Measurements from ENCODE around the gene WLS. TPM values are rescaled to one million over a fixed set of nuclear protein-coding genes. Genes with fewer than 3 reads are reported as not detected.

WLS gene
- total RNA-seq, 5 donors from 2014 or later (not counting 1 experiment from before 2014, with no cell fraction given) = 0.53 to 1.9 (median 1.0) TPM; not detected in 2

DNA sequence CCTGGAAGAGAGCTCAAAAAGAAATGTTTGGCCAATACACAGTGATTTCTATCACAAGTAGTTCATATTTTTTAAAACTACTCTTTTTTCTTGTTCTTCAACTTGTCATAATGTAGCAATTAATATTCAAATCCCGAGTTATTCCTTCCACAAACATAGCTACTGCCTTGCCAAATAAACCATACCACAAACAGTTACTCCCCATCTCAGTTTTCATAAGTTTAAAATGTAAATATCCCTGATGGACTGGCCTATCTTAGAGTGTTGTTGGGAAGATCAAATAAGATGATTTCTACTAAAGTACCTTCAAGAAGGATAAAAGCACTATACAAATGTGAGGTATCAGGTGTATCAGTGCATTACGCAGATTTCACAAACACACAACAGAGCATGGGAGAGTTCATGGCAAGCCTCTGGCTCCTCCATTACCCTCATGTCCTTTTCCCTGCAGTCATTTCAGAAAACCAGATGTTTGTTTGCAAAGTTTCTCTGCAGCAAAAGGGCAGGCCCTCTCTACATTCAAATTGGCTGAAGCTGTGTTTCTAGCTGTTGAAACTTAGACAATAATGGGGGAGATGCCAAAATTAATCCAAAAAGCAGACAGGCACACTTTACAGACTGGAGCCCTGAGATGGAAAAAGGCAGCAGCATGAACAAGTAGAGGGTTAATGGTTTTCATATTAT is 16.1 kb downstream of the WLS start:
- CTCF ChIA-PET = no interaction called here
- H3K27ac Mint-ChIP-seq = no peak overlapping the region
- no peak overlapping the region for H3K4me3 Mint-ChIP-seq
- H3K9me3 ChIP-seq = no peaks in the 10 kb centered on the region
- DNase-seq (no peak), ATAC-seq (replicated peaks in 1 of 4) (no peak)
- H3K36me3 Mint-ChIP-seq = no peaks in the 10 kb centered on the region
- no peaks in the 10 kb centered on the region for H3K9me3 Mint-ChIP-seq
- H3K36me3 ChIP-seq (ENCODE audit: control insufficient read depth in 2 of 2, extremely low read depth in 1 of 2, insufficient read depth in 1 of 2, low read length in 1 of 2) = no peaks in the 10 kb centered on the region
- peaks cover 0 to 3% of the 10 kb centered on the region in 2 donors for H3K27me3 Mint-ChIP-seq
- no peaks in the 10 kb centered on the region for H3K4me1 ChIP-seq (ENCODE audit: control insufficient read depth in 1 of 2, extremely low read depth in 1 of 2, insufficient read depth in 2 of 2, low read length in 2 of 2)
- POLR2A ChIA-PET = no interaction called here
- no peak overlapping the region for H3K27ac ChIP-seq (ENCODE audit: low read length)
- no peak overlapping the region for H3K4me3 ChIP-seq (ENCODE audit: control insufficient read depth in 1 of 2, extremely low read depth in 1 of 2, low read length in 1 of 2)
- H3K4me1 Mint-ChIP-seq = no peaks in the 10 kb centered on the region
- WGBS (ENCODE audit: insufficient coverage) = 60% methylated on average over 1 of the region's 2 CpGs
- peaks cover 0 to 3% of the 10 kb centered on the region in 2 experiments for H3K27me3 ChIP-seq (replicated peaks in 1 of 2; ENCODE audit: control insufficient read depth in 2 of 2, extremely low read depth in 1 of 2, insufficient read depth in 2 of 2, low read length in 1 of 2)

DNA sequence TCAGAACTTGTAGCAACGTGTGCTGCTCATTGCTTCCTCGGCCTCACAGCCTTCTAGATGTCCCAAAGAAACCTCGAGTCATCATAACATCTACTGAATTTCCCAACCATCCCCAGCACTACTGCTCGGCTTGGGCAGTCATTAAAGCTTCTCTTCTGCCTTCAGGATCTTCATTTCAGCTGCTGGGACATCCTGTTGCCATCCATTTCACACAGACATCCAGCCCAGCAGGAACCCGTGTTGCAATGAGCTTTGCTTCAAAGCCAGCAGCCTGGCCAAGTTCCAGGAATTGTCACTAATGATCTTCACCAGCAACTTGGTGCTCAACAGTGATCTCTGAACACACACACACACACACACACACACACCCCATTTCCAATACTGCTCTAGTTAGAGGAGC is 18.5 kb downstream of the WLS start:
- H3K27ac Mint-ChIP-seq = no peak overlapping the region
- ChIA-PET POLR2A (no interaction called here), CTCF (interaction anchor here in 1 of 2 donors (0.6 kb wide), 1 partner anchor 144 kb away, joined by 6 read pairs; no protein-coding TSS in a partner anchor)
- no peaks in the 10 kb centered on the region for H3K9me3 ChIP-seq
- 67% methylated on average over 5 of the region's 5 CpGs for WGBS (ENCODE audit: insufficient coverage)
- ATAC-seq (replicated peaks in 1 of 4) = no peak
- H3K27me3 Mint-ChIP-seq = peaks cover 3 to 5% of the 10 kb centered on the region in 2 donors
- H3K36me3 Mint-ChIP-seq = no peaks in the 10 kb centered on the region
- DNase-seq = no peak
- peaks cover 0 to 3% (median 0%) of the 10 kb centered on the region in 3 donors for H3K9me3 Mint-ChIP-seq
- peaks cover 0 to 3% of the 10 kb centered on the region in 2 experiments for H3K27me3 ChIP-seq (replicated peaks in 1 of 2; ENCODE audit: control insufficient read depth in 2 of 2, extremely low read depth in 1 of 2, insufficient read depth in 2 of 2, low read length in 1 of 2)
- no peak overlapping the region for H3K27ac ChIP-seq (ENCODE audit: low read length)
- no peaks in the 10 kb centered on the region for H3K4me1 Mint-ChIP-seq
- no peaks in the 10 kb centered on the region for H3K4me1 ChIP-seq (ENCODE audit: control insufficient read depth in 1 of 2, extremely low read depth in 1 of 2, insufficient read depth in 2 of 2, low read length in 2 of 2)
- H3K4me3 Mint-ChIP-seq = no peak overlapping the region
- no peak overlapping the region for H3K4me3 ChIP-seq (ENCODE audit: control insufficient read depth in 1 of 2, extremely low read depth in 1 of 2, low read length in 1 of 2)
- no peaks in the 10 kb centered on the region for H3K36me3 ChIP-seq (ENCODE audit: control insufficient read depth in 2 of 2, extremely low read depth in 1 of 2, insufficient read depth in 1 of 2, low read length in 1 of 2)

DNA sequence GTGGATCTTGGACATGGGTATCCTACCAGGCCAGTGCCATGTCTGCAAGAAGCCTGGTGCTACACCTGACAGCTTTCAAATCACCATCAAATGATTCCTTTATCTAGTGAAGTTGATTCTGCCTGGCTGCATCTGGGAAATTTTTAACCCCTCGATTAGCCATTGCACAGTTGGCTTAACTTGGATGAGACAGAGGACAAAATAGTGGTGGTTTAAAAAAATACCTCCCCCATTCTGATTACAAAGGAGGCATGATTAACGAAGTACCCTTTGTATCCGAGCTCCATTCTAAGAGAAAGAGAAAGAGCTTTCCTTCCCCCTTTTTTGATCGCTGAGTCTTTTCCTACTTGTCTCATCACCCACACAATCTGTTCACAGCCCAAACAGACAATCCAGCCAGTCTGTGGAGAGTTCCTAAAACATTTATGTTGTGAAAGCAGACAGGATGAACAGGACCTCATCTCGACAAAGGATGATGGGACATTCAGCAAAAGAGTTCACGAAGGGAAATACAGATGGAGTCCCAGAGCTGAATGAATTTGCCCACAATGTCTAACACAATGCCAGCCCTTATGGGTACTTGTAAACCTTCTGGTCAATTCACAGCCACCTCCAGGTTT is 20.5 kb downstream of the WLS start:
- no peak overlapping the region for H3K4me3 ChIP-seq (ENCODE audit: control insufficient read depth in 1 of 2, extremely low read depth in 1 of 2, low read length in 1 of 2)

DNA sequence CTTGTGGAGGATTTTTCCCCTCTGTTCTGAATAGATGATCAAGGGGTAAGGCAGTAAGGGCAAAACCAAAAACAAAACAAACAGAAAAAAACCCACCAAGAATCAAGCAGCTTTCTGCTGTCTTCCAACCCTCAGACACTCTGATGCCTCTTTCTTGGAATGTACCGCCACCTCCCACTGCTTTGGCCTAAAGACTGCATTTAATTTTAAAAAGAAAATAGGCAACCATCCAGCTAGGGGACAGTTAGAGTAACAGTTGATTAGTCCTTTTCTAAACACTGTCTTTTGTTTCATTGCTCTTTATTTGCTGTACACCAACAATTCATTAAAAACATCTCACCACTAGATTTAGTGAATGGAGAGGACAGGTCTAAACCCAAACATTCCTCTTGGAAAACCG is 21.5 kb downstream of the WLS start:
- WGBS (ENCODE audit: insufficient coverage) = 100% methylated on average over 1 of the region's 2 CpGs
- H3K4me3 Mint-ChIP-seq = no peak overlapping the region
- CTCF ChIA-PET = no interaction called here
- peaks cover 0 to 2% of the 10 kb centered on the region in 2 experiments for H3K27me3 ChIP-seq (replicated peaks in 1 of 2; ENCODE audit: control insufficient read depth in 2 of 2, extremely low read depth in 1 of 2, insufficient read depth in 2 of 2, low read length in 1 of 2)
- H3K36me3 ChIP-seq (ENCODE audit: control insufficient read depth in 2 of 2, extremely low read depth in 1 of 2, insufficient read depth in 1 of 2, low read length in 1 of 2) = no peaks in the 10 kb centered on the region
- H3K27me3 Mint-ChIP-seq = peaks cover 3 to 4% of the 10 kb centered on the region in 2 donors
- H3K36me3 Mint-ChIP-seq = no peaks in the 10 kb centered on the region
- no peak overlapping the region for H3K27ac ChIP-seq (ENCODE audit: low read length)
- POLR2A ChIA-PET = no interaction called here
- H3K9me3 Mint-ChIP-seq = peaks cover 0 to 3% (median 0%) of the 10 kb centered on the region in 3 donors
- DNase-seq (no peak), ATAC-seq (replicated peaks in 1 of 4) (no peak)
- no peaks in the 10 kb centered on the region for H3K4me1 ChIP-seq (ENCODE audit: control insufficient read depth in 1 of 2, extremely low read depth in 1 of 2, insufficient read depth in 2 of 2, low read length in 2 of 2)
- no peaks in the 10 kb centered on the region for H3K4me1 Mint-ChIP-seq
- H3K4me3 ChIP-seq (ENCODE audit: control insufficient read depth in 1 of 2, extremely low read depth in 1 of 2, low read length in 1 of 2) = no peak overlapping the region
- H3K27ac Mint-ChIP-seq = no peak overlapping the region
- no peaks in the 10 kb centered on the region for H3K9me3 ChIP-seq

More for the DNA sequence above, 20.5 kb downstream of the WLS start:
- Mint-ChIP-seq H3K9me3 (peaks cover 0 to 3% (median 0%) of the 10 kb centered on the region in 3 donors), H3K36me3 (no peaks in the 10 kb centered on the region), H3K4me1 (no peaks in the 10 kb centered on the region), H3K27ac (no peak overlapping the region), H3K27me3 (peaks cover 3 to 4% of the 10 kb centered on the region in 2 donors), H3K4me3 (no peak overlapping the region)
- no peaks in the 10 kb centered on the region for H3K4me1 ChIP-seq (ENCODE audit: control insufficient read depth in 1 of 2, extremely low read depth in 1 of 2, insufficient read depth in 2 of 2, low read length in 2 of 2)
- H3K36me3 ChIP-seq (ENCODE audit: control insufficient read depth in 2 of 2, extremely low read depth in 1 of 2, insufficient read depth in 1 of 2, low read length in 1 of 2) = no peaks in the 10 kb centered on the region
- DNase-seq = no peak
- WGBS (ENCODE audit: insufficient coverage) = no CpG with 5 or more reads among the region's 6 CpGs
- H3K9me3 ChIP-seq = no peaks in the 10 kb centered on the region
- no peak overlapping the region for H3K27ac ChIP-seq (ENCODE audit: low read length)
- peaks cover 0 to 3% of the 10 kb centered on the region in 2 experiments for H3K27me3 ChIP-seq (replicated peaks in 1 of 2; ENCODE audit: control insufficient read depth in 2 of 2, extremely low read depth in 1 of 2, insufficient read depth in 2 of 2, low read length in 1 of 2)
- ChIA-PET CTCF (no interaction called here), POLR2A (no interaction called here)
- no peak for ATAC-seq (replicated peaks in 1 of 4)

DNA sequence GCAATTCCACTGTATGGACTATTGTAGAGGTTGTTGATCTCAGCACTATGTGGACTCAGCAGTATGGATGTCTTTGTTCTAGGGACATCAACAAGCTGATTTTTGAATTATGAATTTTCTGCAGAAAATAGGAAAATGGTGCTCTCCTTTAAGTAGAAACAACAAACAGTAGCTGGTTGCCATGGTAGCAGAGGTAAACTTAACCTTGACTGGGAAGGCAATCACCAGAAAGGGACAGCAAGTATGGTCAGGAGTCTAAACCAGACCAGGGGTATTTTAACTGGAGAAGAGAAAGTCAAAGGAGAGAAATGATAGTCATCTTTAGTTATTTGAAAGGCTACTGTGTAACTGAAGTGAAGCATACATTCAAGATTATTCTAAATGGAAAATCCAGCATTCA is 22.3 kb downstream of the WLS start:
- DNase-seq (no peak), ATAC-seq (replicated peaks in 1 of 4) (no peak)
- Histone ChIP-seq H3K9me3 (no peaks in the 10 kb centered on the region), H3K4me1 (ENCODE audit: control insufficient read depth in 1 of 2, extremely low read depth in 1 of 2, insufficient read depth in 2 of 2, low read length in 2 of 2) (no peaks in the 10 kb centered on the region), H3K4me3 (ENCODE audit: control insufficient read depth in 1 of 2, extremely low read depth in 1 of 2, low read length in 1 of 2) (no peak overlapping the region), H3K27ac (ENCODE audit: low read length) (no peak overlapping the region), H3K27me3 (replicated peaks in 1 of 2; ENCODE audit: control insufficient read depth in 2 of 2, extremely low read depth in 1 of 2, insufficient read depth in 2 of 2, low read length in 1 of 2) (no peaks in the 10 kb centered on the region), H3K36me3 (ENCODE audit: control insufficient read depth in 2 of 2, extremely low read depth in 1 of 2, insufficient read depth in 1 of 2, low read length in 1 of 2) (no peaks in the 10 kb centered on the region)
- Mint-ChIP-seq H3K9me3 (peaks cover 0 to 3% (median 0%) of the 10 kb centered on the region in 3 donors), H3K4me1 (no peaks in the 10 kb centered on the region), H3K4me3 (no peak overlapping the region), H3K27me3 (peaks cover 3 to 4% of the 10 kb centered on the region in 2 donors), H3K36me3 (no peaks in the 10 kb centered on the region), H3K27ac (no peak overlapping the region)
- ChIA-PET CTCF (no interaction called here), POLR2A (no interaction called here)

DNA sequence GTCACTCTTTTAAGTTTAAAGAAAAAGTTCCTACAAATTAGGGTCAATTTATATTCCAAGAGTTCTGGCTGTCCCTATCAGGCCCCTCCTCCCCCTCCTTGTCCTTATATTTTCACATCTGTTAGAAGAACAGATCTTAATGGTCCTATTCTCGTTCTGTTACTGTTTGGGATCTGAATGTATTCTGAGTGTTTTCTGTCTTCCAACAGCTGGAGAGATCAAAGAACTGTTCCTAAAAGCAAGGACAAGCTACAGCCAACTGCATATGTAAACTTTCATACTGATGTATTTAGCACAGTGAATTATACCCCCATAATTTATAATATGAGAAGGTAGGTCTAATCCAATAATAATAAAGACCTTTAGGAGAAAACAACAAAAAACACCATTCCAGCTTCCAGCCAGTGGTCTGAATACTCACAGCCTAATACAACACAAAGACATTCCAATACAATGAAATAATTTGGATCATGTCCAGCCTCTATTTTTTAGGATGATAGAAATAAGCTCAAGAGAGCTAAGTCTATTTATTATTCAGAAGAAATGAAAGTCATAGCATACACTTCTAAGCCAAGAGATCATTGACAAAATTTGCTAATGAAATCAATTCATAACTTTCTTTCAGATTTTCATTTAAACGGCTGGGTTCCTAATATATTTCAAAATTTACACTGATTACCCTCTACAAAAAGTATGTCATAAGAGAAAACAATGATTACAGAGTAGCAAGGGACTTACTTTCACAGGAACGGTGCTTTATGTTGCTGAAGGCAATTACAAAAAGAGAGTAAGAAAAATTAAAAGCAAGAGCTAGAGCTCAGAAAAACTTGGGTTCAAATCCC is 25.3 kb downstream of the WLS start:
- no peak overlapping the region for H3K4me3 Mint-ChIP-seq
- CTCF ChIA-PET = no interaction called here
- DNase-seq = no peak
- Histone ChIP-seq H3K27ac (ENCODE audit: low read length) (no peak overlapping the region), H3K36me3 (ENCODE audit: control insufficient read depth in 2 of 2, extremely low read depth in 1 of 2, insufficient read depth in 1 of 2, low read length in 1 of 2) (no peaks in the 10 kb centered on the region), H3K4me1 (ENCODE audit: control insufficient read depth in 1 of 2, extremely low read depth in 1 of 2, insufficient read depth in 2 of 2, low read length in 2 of 2) (no peaks in the 10 kb centered on the region), H3K4me3 (ENCODE audit: control insufficient read depth in 1 of 2, extremely low read depth in 1 of 2, low read length in 1 of 2) (no peak overlapping the region), H3K9me3 (no peaks in the 10 kb centered on the region), H3K27me3 (replicated peaks in 1 of 2; ENCODE audit: control insufficient read depth in 2 of 2, extremely low read depth in 1 of 2, insufficient read depth in 2 of 2, low read length in 1 of 2) (no peaks in the 10 kb centered on the region)
- ATAC-seq (replicated peaks in 1 of 4) = no peak
- no peaks in the 10 kb centered on the region for H3K4me1 Mint-ChIP-seq
- peaks cover 3 to 4% of the 10 kb centered on the region in 2 donors for H3K27me3 Mint-ChIP-seq
- no peak overlapping the region for H3K27ac Mint-ChIP-seq
- H3K9me3 Mint-ChIP-seq = peaks cover 0 to 3% (median 0%) of the 10 kb centered on the region in 3 donors
- no CpG with 5 or more reads among the region's 3 CpGs for WGBS (ENCODE audit: insufficient coverage)
- POLR2A ChIA-PET = no interaction called here
- no peaks in the 10 kb centered on the region for H3K36me3 Mint-ChIP-seq
